NCI-H2081 (cell line): ENCODE results near the gene ID3.

ENCODE experiments used
- DNase-seq, 2 experiments: peaks; one replicate each; lab custom pipeline; 2025; lab: John Stamatoyannopoulos, UW

Gene ID3

DNA sequence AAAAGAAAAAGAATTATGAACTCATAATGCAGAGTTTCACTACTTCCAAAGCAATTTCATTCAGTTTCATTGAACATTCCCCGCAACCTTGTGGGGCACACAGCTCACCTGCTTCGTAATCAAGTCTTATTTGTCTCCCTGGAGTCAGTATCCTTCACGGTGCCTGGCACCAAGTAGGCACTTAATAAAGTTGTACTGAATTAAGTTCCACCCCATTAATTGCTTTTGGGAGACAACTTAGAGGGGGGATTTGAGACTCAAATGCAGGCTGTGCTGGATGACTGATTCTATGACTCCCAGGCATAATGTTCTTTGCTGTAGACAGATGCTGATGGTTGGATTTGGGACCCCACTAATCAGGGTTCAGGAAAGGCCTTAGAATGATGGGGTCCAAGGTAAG is 6.5 kb upstream of the ID3 start:
- no peak for DNase-seq

DNA sequence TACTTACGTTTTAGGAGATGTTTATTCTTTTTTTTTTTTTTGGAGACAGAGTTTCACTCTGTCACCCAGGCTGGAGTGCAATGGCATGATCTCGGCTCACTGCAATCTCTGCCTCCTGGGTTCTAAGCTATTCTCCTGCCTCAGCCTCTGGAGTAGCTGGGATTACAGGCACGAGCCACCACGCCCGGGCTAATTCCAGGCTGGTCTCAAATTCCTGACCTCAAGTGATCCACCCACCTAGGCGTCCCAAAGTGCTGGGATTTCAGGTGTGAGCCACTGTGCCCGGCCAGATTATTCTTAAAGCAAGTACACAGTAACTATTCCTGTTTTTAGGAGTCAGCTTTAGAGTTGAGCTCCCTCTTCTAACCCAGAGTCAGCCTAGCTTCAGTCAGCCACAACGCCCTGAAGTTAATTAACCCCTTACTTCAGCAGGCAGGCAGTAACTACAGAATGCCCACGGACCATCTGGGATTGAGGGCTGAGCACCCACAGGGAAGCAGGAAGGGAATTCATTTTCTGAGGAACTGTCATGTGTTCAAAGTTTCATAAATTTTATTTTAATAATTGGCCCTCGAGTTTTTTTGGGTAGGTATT is 5.3 kb upstream of the ID3 start:
- no peak for DNase-seq

DNA sequence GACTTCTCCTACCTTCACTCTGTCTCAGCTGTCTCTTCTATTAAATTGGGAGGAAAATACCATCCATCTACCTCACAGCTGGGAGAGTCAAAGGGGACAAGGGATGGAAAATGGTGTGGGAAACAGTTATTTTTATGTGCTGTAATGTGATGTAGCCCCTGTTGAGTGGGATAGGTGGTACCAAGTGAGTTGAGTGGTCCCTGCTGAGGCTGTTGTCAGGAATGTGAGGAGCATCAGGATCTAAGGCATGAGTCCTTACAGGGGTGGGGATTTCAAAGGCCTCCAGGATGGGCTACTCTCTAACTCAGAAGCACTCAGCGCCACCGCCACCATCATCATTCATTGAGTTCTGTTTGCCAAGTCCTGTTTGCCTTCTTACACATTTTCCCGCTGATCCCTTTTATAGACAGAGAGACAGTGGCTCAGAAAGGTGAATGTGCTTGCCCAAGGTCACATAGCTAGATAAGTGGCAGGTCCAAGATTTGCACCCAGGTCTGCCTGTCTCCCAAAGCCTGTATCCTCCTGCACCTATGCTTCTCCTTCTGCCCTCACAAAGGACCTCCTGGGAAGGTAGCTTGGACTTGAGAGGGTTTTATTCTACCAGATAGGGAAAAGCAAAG is 4.6 kb upstream of the ID3 start:
- DNase-seq, result no peak

DNA sequence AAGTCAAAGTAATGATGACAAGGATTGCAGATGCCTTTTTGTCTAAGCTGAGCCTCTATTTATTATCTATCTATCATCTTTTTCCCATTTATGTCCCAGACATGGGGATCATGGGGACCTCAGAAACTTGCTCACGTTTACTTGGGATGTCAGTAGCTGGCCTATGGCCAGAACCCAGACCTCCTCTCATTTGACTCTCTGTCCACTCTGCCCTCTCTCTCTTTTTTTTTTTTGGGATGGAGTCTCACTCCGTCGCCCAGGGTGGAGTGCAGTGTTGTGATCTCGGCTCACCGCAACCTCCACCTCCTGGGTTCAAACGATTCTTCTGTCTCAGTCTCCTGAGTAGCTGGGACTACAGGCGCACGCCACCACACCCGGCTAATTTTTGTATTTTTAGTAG is 3.7 kb upstream of the ID3 start:
- no peak for DNase-seq

DNA sequence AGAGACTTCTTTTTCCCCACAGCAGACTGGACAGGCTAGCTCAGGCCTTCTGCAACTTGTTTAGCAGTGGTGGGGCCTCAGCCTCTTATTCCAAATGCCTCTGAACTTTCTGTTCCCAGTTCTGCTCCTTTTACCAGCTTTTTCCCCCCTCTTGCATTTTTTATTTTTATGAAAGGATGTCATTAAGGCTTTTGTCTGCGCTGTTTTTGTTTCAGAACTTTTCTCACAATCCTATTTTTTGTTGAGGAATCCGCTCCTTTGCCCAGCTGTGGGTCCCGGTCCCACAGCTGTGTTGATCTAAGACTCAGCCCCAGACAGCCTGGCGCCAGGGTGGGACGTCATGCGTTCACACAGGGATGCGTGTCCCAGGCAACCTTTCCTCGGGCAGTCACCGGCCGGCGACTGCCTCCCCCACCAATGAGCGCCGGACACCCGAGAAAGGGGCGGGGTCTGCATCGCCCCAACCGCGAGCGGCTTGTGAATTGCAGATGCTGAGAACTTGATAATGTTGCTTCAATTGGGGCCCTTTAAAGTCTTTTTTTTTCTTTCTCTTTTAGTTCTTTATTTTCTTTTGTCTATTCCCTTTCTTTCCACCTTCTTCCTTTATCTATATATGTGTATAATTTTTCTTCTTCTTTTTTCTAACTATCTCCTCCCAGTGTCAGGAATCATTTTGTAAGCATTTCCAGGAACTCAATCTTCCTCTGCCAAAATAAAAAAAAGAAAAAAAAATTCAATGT is 3.0 kb upstream of the ID3 start:
- DNase-seq, result peak; percentile 99

DNA sequence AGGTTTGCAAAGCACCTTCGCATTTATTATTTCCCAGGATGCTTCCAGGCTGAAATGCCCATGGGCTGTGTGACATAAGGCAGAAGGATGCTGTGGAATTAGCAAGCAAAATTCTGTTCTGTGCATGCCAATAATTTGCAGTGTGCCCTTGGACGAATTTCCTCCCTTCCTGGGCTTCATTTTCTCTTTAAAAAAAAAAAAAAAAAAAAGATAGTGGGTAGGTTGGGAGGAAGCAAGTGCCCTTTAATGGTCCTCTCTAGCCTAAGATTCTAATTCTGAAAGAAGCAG is 2.5 kb upstream of the ID3 start:
- DNase-seq, result peak in 1 of 2 experiments; percentile 51

DNA sequence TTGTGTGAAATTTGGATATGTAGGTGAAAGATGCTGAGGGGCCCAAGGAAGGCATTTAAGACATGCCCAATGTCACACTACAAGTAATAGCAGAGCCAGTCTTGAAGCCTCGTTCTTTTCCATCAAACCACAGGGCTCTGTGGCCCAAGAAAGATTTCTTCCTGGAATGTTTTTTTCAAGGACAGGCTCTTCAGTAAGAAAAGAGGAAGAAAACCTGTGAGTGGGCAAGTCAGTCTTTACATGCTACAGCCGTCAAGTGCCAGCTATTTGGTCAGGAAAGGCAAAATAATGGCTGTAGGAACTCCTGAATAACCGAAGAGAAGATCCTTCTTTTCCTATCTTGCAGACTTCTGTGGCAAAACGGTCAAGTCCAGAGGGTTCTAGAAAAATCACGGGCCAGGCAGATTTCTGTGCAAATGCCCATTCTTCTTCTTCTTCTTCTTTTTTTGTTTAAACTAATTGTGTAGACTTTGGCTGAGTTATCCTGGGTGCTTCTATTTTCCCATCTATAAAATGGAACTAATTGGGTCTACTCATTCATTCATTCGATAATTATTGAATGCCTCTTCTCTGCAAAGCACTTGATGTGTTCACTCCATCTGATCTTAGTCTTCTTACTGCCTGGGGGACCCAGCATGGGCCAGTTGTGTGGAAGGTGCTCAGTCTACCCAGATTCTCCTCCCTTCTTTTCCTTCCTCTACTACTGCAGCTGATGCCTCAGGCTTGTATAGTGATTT is 1.9 kb upstream of the ID3 start:
- DNase-seq, result no peak

DNA sequence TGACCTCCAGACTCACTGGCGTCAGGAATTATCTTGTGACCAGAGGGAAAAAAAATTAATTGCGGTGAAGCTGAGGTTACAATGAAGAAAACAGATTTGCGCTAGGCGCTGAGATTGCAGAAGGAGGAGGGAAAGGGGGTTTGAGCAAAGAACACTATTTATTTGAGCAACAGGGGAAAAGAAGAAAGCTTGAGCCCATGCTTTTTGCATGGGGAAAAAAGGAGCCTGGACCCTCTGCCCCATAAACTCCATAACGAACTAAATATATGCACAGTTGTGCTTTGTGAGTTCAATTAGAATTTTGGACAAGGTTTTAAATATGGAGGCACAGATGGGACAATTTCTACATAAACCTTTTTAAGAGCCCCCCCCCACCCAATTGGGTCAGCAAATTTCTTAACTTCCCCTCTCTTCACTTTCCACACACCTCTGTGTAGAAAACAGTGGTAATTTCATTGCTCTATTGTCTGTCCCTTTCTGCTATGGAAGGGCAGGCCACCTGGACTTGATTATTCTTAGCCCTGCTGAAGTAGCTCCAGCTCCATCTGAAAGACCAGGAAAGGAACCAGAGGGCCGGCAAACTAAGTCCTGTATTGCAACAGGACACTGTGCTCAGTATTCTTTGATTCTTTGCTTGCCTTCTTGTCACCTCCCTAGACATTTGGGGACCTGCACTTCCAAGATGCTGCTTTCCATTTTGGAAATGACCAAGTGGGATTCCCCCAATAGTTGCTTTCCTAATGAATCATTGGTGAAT is 862 bp upstream of the ID3 start:
- no peak for DNase-seq

DNA sequence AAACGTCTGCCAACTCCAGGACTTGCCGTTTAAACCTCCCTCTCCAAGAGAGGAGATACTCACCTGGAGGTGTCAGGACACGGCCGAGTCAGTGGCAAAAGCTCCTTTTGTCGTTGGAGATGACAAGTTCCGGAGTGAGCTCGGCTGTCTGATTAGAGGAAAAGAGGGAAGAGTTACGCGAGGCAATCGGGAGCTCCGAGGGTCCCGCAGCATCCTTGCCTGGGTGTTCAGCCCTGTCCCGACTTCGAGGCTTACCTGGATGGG is 497 bp downstream of the ID3 start:
- DNase-seq, result no peak

DNA sequence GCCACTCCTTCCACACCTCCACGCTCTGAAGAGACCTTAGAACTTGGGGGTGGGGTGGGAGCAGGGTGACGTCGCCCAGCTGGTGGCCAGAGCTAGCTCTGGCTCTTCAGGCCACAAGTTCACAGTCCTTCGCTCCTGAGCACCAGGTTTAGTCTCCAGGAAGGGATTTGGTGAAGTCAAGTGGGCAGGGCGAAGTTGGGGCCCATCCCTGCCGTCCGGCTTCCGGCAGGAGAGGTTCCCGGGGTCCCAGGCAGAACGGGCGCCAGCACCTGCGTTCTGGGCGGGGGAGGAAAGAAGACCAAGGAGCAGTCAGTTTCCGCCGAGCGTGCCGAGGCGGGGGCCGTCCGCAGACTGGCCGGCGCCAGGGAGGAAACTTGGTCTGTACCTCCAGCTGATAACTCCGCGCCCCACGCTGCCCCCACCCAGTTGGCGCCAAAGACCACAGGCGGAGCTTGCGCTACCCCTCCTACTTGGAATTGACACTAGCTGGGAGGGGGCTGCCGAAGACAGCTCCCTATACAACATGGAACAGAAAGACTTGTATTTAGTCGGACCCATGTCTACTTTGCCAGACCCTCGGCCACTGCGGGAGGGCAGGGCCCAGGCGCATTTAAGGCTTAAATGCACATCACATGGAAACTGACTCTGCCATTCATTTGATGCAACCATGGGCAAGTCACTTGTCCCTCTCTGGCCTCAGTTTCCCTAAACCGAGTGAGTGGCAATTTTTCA is 995 bp downstream of the ID3 start:
- DNase-seq, result peak; percentile 68 to 87

DNA sequence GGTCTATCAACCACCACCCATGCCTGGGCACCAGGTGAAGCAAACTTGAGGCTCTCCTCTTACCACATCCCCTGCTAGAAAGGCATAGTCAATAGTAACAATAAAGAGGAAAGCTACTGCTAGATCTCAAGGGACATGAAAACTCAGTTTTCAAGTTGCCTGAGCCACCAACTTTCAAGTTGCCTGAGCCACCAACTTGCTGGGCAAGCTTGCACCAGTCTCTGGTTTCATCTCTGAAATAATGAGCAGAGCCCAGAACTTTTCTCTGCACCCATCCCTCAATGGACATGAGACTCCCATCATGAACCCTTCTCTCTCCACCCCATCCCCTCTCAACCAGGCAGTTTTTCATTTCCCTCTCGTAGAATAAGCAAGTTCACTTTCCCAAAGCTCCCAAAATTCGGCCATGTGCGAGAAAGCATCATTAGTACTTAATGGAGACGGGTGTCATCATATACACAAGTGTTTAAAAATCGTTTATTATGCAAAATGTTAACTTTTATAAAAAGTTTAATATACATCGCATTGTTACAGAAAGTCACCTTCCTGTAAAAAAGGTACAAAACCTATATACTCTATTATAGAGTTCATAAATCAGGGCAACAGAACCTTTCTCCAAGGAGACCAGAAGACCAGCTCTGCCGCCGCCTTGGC is 1.7 kb downstream of the ID3 start:
- DNase-seq, result no peak

DNA sequence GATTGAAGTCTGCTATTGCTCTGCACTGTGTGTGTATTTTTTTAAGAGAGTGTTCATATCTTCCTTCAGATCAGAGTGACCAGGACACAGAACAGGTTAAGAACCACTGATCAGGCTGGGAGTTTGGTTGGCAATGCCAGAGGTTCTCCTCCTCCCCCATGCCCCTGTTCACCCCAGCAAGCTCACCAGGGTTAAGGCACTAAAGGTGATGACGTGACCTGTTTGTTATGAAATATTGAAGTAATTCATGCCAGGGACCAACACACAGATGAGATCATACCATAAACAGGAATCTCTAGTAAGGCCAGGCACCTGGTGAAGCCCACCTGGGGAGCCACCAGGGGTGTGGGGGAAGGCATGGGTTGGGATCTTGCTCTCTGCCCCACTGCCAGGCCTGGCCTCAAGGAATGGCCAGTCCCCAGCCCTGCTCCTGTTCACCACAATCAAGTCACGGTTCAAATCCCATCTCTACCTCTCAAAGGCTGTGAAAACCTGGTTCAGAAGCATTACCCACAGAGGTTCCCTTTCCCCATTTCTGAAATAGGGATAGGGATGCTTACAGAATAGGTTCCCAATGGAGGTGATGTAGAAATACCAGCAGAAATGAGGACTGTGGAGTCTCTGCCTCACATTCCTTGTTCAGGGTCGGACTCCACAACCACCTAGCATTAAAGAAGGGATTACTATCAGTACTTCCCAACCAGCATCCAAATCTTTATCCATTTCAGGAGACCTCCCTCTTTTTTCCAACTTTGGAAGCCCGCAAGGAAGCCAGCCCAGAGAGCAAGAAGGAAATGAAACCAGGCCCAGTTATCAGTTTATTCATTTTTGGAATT is 2.4 kb downstream of the ID3 start:
- peak; percentile 19 to 64 for DNase-seq

DNA sequence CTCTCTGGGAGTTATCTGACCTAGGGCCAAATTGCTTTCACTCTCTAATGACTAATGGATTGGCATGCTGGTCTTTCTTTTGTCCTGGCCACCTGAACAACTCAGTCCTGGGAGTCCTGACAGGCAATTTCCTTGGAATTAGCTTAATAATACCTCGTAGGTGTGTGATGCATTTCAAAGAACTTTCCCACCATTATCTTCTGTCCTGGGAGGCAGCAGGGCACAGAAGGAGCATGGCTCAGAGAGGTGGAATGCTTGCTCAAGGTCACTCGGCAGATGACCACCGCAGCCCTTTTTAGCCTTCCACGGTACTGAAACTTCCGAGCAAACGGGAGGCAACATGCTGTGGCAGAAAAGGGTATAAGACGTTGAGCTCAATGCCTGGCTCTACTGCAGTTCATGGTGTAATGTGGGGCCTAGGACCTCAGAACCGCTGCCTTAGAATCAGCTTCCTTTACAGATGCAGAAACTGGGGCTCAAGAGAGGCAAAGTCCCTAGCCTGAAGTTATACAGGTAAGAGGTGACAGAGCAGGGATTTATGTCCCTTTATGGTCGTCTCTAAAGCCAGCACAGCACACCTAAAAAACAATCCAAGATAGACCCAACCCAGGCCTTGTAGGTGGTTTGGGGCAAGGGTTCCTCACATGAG is 3.2 kb downstream of the ID3 start:
- DNase-seq, result peak in 1 of 2 experiments; percentile 77

DNA sequence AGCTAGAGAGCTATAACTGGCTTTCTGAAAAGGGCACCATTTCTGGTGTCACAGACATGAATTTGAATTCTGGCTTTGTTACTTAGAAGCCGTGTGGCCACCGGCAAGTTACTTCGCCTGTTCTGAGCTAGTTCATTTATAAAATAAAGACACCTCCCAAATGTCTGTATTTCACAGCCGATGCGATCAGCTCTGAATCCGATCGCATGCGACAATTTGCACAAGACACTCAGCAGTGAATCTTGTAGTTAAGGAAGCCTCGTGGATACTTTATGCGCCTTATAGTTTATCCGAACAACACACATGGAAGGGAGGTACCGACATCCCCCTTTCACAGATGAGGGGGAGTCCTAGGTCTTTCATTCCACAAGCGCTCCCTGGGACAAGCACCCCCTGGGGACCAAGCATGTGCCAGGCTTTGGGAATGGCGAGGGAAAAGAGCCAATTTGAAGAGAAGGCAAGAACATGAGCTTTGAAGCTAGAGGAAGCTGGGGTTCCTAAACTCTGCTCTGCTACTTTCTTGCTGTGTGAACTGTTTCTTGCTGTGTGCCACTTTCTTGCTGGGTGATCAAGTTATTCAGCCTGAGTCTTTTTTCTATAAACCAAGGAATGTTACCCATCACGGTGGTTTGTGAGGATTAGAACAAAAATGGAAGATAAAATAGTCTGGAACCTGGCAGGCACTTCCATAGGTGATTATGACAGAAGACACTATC is 3.9 kb downstream of the ID3 start:
- peak; percentile 38 to 80 for DNase-seq

DNA sequence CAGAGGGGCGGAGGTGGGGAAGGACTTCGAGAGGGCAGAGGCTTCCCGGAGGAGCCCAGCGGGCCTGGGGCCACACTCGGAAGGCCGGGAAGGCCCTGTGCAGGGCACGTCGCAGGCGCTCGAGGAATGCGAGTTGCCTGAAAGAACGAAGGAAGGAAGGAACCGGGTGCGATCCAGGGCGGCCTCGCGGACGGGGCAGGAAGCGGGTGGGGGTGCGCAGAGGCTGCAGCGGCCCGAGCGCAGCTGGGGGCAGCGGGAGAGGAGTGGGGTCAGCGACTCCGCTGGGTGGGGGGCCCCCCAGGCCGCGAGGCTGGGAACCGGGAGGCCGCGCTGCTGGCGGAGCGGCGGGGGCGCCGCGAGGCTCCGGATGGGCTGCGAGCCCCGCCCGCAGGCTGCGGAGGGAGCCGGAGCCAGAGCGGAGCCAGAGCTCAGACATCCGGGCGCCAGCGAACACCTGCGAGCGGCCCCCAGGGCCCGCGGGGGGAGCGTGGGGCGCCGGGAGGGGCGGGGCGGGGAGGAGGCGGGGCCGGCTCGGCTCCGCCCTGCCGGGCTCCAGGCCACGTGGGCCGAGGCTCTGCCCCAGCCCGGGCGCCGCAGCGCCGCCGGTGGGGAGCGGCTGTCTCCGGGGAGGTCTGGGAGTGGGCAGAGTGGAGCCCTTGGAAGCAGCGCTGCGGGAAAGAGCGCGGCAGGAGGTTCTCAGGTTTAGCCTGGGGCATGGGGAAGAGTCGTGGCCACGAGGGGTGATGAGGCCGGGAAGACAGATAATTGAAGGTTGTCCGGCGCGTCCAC is 4.6 kb downstream of the ID3 start:
- peak; percentile 95 to 98 for DNase-seq

DNA sequence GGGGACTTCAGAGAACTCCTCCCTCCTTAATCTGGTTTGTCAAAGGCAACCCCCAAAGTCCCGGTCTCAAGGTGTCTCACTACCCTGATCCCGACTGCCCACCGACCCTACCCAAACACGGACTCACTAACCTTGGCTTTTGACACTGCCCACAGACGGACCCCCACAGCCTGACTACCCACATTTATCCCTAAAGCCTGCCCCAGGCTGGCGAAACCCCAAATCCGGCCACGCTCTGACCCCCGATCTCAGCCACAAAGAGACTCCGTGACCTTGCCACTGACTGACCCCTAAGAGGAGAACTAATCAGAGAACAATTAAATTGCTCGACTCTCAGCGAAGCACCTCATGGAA is 5.2 kb downstream of the ID3 start:
- no peak for DNase-seq

DNA sequence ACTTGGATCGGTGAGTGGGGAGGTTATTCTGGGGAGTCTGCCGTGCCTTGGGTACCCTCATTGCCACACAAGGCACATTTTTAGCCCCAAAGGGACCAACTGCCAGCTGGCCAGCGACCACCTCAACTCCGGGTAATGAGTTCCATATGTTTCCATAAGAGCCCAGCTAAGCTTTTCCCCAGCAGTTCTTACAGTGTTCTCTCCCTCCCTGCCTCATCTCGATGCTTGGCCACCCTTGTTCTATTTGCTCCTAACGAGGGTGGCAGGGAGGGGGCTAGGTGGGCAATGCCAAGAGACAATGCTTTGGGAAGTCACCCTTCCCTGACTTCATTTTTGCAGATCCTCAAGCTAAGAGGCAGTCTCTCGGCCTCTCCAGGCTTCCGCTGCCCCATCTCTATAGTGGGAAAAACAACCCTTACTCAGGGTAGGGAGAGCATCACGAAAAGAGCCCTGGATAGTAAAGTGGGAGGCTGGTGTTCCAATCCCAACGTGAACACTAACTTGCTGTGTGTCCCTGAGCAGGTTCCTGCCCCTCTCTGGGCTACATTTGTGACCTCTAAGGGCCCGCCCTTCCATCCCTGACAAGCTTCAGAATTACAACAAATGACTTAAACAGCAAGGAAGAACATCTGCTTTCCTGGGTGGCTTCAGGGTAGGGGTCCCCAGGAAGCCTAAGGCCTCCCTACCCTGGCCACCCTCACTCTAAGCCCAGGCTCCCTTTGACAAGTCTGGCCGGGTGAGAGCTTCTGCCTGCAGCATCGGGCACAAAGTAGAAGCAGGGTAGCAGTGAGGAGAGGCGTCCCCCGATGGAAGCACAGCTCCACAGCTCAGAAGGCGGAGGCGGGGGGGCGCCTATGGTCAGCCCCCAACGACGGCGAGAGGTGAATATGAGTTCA is 5.8 kb downstream of the ID3 start:
- DNase-seq, result no peak

DNA sequence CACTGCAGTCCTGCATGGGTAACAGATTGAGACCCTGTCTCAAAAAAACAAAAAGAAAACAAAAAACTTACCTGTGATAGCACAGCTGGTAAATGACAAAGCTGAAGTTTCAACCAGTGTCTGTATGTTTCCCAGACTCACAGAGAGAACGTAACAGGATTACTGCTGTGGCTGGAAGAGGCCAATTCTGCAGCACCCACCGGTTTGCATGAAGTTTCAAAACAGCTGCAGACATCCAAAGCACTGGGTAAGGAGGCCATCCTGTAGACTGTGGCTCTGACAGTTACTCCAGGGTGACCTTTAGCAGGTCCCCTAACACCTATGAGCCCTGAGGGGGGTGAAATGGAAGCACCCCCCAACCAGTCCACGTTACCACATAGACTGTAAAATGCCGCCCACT is 7.5 kb downstream of the ID3 start:
- DNase-seq, result no peak
